DMS79 treated with DMSO at 0.1 percent for 48 hours (cell line): ENCODE data around the gene SRD5A1.

Experiments
- DNase-seq: peaks from one replicate; lab custom pipeline; 2025; lab: John Stamatoyannopoulos, UW

Gene SRD5A1

DNA sequence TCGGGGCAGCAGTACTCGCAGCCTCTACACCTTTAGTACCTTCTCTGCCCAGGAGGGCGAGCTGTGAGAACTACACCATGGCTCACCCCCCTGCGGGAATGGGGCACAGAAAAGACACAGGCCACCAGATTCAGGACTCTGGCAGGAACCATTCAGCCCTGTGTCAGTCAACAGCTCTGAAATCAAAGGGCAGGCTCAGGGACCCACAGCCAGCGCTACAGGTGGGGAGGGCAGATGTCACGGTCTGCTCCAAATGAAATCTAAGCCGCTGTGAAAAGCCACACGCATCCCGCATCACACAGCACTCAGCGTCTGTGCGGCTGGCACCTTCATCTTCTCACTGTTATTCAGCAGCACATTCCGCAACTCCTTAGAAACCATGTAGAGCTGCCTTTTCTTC lies 28.3 kb upstream of the SRD5A1 start:
- DNase-seq: no peak

DNA sequence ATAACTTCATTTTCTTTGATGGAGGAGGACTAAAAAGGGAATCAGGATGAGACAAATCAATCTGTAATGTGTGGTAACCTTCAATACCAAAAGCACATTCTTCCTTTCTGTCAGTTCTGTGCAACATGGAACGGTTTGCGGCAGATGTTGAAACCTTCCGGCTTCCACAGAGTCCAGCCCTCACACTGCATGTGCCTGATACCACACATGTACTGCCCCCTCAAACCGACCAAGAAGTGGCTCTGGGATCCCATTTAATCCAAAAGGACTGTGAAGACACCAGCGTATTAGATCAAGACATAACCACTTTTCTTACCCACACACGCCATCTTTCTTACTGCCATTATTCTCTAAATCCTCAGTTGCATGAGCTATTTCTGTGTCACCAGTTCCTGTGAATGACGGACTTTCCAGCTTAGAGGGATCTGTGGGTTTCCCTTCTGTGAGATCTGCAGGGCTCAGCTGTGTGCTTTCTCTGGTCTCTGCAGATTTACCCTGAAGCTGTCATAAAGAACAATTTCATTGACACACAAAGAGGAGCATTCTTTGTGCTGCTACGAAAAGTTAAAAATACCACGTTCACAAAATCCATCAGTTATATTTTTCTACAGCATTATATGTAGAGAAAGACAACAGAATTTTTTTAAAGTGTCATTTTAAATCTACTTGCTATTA lies 26.2 kb upstream of the SRD5A1 start:
- DNase-seq: no peak

GRCh38 chr5:6607559-6607936 lies 25.7 kb upstream of the SRD5A1 start:
- no peak for DNase-seq

DNA sequence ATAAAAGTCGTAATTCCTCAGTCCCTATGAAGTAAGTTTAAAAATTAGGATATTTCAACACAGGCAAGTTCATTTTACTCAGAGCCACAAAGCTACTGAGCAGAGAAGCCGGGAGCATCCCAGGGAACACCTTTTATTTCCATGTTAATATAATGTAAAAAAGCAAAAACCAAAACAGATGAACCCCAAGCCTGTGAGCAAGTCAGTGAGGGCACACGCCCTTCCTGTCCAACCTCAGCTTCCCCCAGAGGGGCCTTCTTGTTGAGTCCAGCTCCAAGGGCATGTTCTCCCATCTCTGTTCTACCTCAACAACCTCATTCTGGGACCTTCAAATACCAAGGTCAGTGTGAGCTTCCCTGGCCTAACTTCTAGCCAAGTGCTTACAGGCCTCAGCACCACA lies 25.2 kb upstream of the SRD5A1 start:
- DNase-seq: no peak

DNA sequence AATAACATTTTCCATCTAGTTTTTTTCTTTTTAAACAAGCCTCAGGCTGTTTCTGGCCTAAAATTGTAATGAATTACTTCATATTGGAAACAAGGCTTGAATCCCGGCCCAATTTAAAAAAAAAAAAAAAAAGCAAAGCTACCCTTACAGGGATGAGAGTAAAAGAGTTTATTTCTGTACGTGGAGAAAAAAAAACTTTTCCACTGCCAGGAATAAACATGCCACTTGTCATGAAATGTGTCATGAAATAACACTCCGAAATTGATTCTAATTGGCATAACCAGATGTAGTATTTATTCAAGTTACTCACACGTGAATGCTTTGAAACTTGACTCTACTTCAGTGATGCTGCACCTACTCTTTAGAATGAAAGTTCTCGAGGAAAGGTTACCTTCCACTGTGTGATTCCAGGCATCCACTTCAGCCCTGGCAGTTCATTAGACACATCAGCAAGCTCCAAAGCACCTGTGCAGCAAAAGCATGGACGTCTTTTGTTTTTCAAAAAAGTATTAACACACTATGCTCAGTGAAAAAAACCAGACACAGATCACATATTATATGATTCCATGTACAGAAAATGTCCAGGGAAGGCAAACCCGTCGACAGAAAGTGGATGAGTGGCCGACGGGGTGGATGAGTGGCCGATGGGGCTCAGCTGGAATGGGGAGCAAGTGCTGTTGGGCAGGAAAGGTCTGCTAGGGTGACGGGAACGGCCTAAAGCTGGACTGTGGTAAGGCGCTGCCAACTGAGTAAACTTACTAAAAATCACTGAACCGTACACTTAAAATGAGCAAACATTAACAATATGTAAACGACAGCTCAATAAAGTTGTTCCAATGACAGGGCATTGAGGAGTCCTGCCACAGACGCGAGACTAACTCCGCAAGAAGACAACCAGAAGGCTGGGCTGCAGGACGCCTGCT lies 21.6 kb upstream of the SRD5A1 start:
- peak; percentile 79 for DNase-seq

DNA sequence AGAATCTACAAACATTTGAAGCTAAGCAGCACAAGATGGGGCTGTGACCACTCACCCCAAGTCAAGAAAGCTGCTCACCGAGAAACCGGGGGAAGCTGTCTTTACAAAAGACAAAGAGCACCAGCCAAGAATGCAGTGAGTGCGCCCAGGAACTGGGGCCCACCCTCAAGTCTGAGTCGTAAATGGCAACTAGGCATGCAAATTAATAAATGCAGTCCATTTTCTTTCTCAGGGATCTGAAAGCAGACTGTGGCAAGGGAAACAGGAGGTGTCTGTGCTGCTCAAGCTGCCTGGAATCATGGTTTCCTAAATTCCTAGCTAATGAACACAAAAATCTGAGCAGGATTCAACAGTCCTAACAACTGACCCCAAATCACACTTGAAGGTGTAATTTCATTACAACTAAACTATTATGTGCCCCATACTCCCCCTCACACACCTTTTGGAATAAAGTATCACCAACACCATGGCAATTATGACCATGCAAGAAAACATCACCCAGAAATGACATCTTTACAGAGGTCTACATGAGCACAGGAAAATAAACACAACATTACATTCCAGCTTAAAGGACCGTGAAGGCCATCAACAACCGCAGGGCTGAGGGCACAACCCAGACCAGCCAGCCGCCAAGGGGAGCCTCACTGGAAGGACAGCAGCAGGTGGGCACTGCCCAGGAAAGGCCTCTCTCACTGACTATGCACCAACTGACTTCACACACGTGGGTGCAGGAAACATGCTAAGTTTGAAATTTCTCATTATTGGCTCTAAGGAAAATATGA lies 18.0 kb upstream of the SRD5A1 start:
- DNase-seq: no peak

DNA sequence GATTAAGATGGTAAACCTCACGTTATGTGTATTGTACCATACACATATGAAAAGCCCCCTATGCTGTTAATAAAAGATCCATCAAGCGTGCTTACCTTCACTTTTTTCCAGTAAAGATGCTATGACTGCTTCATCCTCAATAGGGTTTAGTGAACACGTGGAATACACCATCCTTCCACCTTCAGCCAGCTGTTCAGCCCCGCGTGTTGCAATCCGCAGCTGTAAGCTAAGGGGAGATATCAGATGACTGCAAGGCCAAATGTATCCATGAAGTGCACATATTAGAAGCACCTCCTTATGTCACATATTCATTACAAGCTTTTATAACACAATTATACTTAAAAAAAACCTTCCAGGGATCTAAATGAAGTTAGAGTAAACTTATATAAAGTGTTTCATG lies 16.6 kb upstream of the SRD5A1 start:
- no peak for DNase-seq

- no peak for DNase-seq
Measured at GRCh38 chr5:6623228-6623627, 10.0 kb upstream of the SRD5A1 start.

- no peak for DNase-seq
Measured at GRCh38 chr5:6623941-6624340, 9.3 kb upstream of the SRD5A1 start.

DNA sequence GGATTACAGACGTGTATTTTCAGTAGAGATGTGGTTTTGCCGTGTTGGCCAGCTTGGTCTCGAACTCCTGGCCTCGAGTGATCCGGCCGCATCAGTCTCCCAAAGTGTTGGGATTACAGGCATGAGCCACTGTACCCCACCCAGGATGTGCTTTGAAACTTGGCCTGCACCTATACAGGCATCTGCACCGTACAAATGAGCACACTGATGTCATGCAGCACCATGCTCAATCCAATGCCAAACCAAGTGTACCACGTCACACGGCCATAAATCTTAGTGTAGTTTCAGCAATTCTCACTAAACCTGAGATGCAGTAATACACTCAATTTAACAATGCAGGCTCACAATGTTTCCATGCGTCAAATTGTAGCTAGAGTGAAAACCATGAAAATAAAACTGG lies 6.7 kb upstream of the SRD5A1 start:
- DNase-seq: no peak

DNA sequence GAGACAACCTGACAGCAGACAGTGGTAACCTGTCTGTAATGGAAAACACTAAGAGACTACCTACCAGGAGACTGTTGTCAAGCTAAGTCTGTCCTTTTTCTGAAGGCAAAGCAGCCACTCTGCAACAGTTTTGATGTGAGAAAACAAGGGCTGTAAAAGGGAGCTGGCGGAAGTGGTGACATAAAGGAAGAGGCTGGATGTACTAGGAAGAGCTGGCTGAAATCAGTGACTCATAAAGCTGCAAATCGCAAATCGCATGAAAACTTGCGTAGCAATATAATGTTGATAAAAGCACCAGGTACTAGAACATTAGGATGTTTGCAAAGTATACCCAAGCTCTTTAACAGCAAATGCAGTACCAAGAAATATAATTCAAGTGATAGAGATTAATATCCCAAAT lies 1.8 kb upstream of the SRD5A1 start:
- DNase-seq: no peak

GRCh38 chr5:6632324-6632887 lies 834 bp upstream of the SRD5A1 start:
- DNase-seq: no peak

DNA sequence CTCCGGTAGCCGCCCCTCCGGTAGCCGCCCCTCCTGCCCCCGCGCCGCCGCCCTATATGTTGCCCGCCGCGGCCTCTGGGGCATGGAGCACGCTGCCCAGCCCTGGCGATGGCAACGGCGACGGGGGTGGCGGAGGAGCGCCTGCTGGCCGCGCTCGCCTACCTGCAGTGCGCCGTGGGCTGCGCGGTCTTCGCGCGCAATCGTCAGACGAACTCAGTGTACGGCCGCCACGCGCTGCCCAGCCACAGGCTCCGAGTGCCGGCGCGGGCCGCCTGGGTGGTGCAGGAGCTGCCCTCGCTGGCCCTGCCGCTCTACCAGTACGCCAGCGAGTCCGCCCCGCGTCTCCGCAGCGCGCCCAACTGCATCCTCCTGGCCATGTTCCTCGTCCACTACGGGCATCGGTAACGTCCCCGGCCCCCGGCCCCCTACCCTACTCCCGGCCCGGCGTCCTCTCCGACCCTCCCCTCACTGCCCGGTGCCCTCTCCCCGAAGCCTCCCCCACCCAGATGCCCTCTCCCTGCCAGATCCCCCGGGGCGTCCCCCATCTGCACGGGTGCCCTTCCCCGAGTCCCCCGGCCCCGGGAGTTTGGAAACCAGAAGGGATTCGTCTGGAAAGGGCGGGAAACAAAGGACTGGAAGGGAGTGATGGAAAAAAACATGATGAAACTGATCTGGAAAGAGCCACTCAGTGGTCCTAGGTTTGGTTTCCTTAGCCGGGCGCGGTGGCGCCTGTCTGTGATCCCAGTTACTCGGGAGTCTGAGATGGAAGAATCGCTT lies 417 bp downstream of the SRD5A1 start:
- peak; percentile 15 for DNase-seq

GRCh38 chr5:6634306-6634705 lies 1.1 kb downstream of the SRD5A1 start:
- no peak for DNase-seq

DNA sequence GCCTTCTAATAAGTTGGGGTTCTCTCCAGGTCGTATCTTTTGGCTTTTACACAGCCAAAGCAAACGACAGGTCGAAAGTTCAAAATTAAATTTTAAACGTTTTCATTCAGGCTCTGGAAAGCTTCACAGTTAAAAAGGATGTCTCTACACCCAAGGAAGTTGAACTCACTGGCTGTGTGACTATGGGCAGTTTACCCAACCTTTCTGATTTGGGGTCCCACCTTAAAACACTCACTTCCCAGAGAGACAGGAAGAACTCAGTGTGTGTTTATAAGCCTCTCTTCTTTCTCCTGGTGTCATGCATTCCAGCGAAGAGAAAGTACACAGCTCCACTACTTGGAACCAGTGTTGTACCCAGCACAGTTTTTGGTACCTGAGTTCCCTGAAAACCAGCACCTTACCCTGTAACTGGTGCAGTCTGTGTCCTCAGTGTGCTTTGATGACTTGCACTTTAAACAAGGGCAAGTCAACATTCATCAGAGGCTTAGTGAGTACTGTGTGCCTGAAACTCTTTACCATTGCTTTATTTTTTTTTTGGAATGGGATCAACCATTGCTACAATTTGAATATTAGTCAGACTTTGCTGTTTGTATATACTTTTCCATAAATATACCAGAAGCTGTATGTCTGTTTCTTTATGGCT lies 1.7 kb downstream of the SRD5A1 start:
- DNase-seq: no peak

DNA sequence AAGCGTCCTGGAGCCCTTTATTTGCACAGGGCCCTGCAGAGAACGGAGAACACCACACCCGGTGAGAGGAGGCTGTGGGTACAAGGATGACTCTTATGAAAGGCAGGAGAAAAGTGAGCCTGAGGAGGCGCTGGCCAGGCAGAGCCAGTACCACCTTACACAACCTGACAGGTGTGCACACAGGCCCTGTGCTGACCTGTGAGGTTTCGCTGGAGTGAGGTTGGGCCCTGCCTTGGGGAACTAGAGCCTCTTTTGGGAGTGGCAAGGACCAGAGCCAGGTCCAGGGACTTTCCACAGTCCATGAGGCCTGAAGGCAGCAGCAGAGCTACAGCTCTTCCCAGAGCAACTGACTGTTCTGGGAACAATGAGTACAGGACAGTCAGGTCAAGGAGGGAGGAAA lies 3.1 kb downstream of the SRD5A1 start:
- peak; percentile 69 for DNase-seq

- DNase-seq: no peak
Measured at GRCh38 chr5:6637022-6637421, 3.8 kb downstream of the SRD5A1 start.

- no peak for DNase-seq
Measured at GRCh38 chr5:6637590-6637989, 4.3 kb downstream of the SRD5A1 start.

GRCh38 chr5:6638236-6638635 lies 5.0 kb downstream of the SRD5A1 start:
- DNase-seq: no peak

- no peak for DNase-seq
Measured at GRCh38 chr5:6642655-6643054, 9.4 kb downstream of the SRD5A1 start.

- DNase-seq: no peak
Measured at GRCh38 chr5:6644794-6645241, 11.6 kb downstream of the SRD5A1 start.
